GM19025 (cell line): ENCODE results near the gene PDGFRB.
A peak's percentile ranks its signal among the peaks of the same experiment; 100 is the strongest.

Experiments
- ATAC-seq: cut with Tn5 transposase; IDR thresholded peaks from one replicate; pipeline ENCODE4 v1.9.1; 2021; ENCODE audit warnings: mild to moderate bottlenecking, low read depth, moderate library complexity; ENCODE audit not compliant: unreplicated experiment

PDGFRB gene

GRCh38 chr5:150133581-150134197, 22.0 kb downstream of the PDGFRB start:
- ATAC-seq: no peak

GRCh38 chr5:150132740-150133139, 22.9 kb downstream of the PDGFRB start:
- no peak for ATAC-seq

GRCh38 chr5:150131978-150132694, 23.5 kb downstream of the PDGFRB start:
- no peak for ATAC-seq

GRCh38 chr5:150131461-150131860, 24.2 kb downstream of the PDGFRB start:
- no peak for ATAC-seq

- no peak for ATAC-seq
These were observed 25.1 kb downstream of the PDGFRB start for GRCh38 chr5:150130493-150130922.

GRCh38 chr5:150129813-150130492, 25.7 kb downstream of the PDGFRB start:
- ATAC-seq: no peak

- ATAC-seq: no peak
These were observed 26.2 kb downstream of the PDGFRB start for GRCh38 chr5:150129454-150129812.

- ATAC-seq: no peak
These were observed 28.8 kb downstream of the PDGFRB start for GRCh38 chr5:150126921-150127265.

GRCh38 chr5:150126199-150126920, 29.3 kb downstream of the PDGFRB start:
- no peak for ATAC-seq

GRCh38 chr5:150125334-150125733, 30.3 kb downstream of the PDGFRB start:
- ATAC-seq: no peak

- ATAC-seq: no peak
These were observed 31.0 kb downstream of the PDGFRB start for GRCh38 chr5:150124596-150124995.

GRCh38 chr5:150124111-150124557, 31.5 kb downstream of the PDGFRB start:
- no peak for ATAC-seq

GRCh38 chr5:150123542-150123941, 32.1 kb downstream of the PDGFRB start:
- ATAC-seq: no peak

GRCh38 chr5:150122536-150123481, 32.8 kb downstream of the PDGFRB start:
- no peak for ATAC-seq

GRCh38 chr5:150122158-150122510, 33.5 kb downstream of the PDGFRB start:
- peak; percentile 84 for ATAC-seq

- no peak for ATAC-seq
These were observed 34.0 kb downstream of the PDGFRB start for GRCh38 chr5:150121448-150122157.

- ATAC-seq: no peak
These were observed 34.8 kb downstream of the PDGFRB start for GRCh38 chr5:150120617-150121447.

- ATAC-seq: no peak
These were observed 35.6 kb downstream of the PDGFRB start for GRCh38 chr5:150120062-150120441.
